ENCODE measurements around the gene PACRGL.

Gene PACRGL

DNA sequence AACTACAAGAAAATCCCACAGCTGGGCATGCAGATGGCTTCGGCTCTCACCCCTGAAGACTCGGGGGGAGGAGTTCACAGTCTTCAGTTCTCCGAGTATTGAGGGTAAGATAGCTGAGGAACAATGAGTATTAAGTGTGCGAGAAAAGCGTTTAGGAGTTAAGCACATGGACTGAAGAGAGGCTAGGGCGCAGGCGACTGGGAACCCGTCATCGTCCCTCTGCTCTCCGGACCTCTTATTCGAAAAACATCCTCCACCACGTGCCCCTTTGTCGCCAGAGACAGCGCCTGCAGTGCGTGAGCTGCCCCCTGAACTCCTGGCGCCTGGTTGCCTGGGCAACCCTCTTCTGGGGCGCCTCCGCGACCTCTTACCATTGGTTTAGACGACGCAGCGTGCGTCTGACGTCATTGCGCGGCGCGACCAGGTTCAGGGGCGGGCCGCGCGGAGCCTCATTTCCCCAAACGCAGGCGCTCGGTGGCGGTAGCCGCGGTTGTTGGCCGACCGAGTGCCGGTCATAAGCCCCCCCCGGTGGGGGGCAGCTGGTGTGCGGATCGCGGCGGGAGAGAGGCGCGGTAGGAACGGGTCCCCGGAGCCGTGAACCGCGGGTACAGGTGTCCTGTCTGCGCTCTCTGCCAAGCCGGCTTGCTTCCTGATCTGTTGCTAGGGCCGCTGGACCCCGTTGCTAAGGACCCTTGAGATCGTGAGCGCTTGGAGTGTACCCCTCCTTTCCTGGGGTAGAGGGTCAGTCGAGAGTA lies at the start of gene PACRGL:
Gene PACRGL, plus strand, starts transcription at position 452 of the 755 bp plus-strand sequence. CDS start 4,024 bp downstream, outside the sequence.
- peak; percentile 91 to 92 for DNase-seq

DNA sequence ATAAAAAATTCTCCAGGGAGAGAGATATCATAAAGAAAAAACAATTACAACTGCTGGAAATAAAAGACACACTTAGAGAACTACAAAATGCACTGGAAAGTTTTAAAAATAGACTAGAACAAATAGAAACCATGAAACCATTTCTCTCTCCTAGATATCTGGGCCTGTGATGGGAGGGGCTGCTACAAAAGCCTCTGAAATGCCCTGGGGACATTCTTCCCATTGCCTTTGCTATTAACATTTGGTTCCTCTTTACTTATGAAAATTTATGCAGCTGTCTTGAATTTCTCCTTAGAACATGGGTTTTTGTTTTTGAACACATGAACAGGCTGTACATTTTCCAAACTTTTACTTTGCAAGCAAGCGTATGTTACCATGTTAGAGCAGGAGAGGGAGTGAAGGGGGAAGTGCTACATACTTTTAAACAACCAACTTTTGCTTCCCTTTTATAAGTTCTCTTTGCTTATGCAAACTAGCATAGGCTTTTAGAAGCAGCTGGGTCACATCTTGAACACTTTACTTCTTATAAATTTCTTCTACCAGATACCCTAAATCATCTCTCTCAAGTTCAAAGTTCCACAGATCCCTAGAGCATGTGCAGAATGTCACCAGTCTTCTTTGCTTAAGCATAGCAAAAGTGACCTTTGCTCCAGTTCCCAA lies 47.9 kb upstream of the PACRGL start:
- no peak for DNase-seq

DNA sequence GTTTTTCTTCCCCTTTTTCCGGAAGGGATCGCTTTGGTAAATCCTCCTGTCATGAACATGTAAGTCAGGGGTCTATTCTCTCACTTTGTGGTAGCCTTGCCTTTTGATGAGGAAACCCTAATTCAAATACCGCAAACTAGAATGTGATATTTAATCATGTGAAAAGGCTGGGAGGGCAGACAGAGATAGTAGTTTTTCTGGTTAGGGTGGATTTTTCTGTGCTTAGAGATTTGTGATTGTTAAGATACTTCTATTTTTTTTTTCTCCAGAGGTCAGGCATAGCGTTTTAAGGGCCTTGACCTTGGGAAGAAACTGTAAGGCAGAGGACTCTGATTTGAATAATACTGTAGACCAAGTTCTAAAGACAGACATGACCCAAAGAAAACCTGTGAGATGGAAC lies 41.8 kb upstream of the PACRGL start:
- no peak for DNase-seq

DNA sequence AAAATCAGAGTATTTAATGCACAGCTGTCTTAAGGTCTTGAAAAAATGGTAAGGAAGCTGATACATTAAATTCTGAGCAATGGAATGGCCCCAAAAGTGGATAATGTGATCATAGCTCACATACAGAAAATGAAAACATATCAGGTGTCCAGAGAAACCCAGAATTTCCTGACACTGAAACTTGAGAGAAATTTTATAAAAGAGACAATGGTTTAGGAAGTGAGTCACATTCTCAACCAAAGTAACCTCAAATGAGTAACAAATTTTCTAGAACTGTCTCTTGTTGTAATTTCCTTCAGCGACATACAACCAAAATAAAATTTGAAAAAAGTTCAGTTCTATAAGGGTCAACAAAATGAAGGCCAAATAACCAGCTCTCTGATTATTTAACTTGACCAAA lies 37.4 kb upstream of the PACRGL start:
- no peak for DNase-seq

DNA sequence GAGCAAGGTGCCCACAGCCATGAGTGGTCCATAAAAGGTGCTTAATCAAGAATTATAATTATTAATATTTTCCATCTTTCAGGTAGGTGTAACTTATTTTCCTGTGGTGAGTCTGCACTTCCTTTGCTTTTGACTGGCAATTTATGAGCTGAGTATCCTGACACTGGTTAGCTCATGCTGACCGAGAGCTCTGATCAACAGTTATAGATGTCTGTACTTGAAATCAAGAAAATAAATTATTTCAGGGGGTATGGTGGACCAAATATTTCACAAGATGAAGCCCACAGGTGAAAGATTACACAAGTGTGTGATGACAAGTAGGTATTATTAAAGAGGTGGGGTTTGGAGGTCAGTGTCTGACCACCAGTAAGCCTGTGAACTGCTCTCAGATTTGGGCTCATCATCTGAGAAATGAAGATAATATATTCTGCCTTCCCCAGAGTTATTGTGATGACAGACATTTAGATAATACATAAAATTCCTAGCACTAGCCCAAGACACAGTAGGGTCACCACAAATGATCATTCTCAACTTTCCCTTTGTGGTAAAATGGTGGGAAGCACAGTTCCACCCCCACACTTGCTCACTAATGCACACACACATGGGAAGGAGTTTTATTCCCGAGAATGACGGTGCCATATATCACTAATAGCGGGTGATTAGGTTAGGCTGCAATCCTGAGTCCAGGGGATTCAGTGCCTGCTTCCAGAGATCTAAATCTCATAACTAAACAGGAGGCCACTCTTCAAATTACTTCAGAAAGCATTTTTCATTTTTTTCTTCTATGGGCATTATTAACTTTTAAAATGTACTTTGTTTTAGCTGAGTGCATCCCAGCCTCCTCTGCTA lies 34.0 kb upstream of the PACRGL start:
- no peak for DNase-seq

DNA sequence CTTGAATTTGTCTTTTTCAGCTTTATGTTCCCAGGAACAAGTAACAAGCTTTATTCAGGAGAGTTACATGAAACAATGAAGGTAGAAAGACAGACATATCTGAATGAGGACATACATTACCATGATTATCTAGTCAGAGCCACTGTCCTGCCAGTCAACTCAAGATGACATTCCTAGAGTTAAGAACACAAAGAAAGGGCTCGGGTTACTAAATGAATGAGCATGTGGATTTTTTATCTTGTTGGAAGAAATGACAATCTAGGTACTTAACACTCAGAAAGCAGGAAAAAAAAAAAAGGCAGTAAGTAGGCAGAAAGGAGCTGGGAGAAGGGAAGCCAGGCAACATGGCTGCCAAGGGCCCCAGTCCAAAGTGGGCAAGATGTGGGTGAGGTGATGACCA lies 28.0 kb upstream of the PACRGL start:
- DNase-seq = no peak

DNA sequence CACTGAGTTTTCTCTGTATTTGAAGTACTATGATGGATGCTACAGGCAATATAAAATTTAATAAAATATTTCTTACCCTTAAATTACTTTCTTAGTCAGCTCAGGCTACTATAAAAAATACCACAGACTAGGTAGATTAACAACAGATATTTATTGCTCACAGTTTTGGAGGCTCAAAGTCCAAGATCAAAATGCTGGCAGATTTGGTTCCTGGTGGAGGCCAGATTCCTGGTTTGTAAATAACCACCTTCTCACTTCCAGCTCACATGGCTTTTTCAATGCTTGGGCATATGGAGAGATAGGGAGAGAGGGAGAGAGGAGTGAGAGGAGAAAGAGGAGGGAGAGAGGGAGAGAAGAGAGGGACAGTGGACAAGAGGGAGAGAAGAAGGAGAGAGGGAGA lies 24.5 kb upstream of the PACRGL start:
- no peak for DNase-seq

DNA sequence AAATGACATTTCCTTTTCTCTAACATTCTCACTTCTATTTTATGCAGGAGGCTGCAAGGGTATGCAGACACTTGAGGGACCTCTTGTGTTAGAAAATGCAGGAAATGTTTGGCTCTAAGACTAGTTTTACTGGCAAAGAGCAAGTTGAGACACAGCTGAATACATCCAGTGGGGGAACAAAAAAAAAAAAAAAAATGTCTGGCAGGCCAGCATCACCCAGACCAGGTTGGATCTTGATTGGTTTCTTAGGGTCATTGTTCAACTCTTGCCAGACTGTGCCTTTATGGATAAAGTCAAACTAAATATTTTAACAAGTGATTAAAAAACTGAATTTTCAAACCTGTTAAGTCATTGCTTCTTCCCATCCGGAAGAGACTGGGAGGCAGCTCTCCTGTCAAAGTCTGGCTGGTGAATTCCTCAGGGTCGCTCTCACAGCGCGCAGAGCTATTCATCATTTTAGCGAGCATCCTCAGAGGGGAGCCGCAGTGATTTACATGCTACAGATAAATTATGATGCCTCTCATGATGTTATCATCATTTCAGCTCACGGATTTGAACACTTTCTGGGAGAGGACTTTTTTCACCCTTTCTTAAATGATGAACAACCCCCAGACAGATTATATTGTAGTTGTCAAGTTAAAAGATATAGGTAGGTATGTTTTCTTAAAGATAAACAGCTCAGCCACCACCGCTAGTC lies 23.6 kb upstream of the PACRGL start:
- no peak for DNase-seq

DNA sequence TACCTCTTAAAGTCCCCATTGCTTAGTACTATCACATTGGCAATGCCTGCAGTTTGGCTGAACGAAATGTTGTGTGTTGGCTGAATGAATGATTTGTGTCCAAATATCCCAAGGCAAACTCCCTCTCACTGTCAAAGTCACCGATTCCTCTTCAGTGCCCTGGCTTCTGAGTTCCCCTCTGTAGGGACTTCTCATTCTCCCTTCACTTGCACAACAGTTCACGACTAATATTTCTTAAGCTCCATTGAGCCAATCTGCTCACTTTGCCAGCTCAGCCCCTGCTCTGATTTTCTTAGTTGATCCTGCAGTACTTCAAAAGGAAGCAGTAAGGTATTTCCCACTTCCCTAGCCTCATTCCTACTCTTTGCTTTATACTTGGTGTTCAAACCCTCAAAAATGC lies 21.9 kb upstream of the PACRGL start:
- DNase-seq = no peak

DNA sequence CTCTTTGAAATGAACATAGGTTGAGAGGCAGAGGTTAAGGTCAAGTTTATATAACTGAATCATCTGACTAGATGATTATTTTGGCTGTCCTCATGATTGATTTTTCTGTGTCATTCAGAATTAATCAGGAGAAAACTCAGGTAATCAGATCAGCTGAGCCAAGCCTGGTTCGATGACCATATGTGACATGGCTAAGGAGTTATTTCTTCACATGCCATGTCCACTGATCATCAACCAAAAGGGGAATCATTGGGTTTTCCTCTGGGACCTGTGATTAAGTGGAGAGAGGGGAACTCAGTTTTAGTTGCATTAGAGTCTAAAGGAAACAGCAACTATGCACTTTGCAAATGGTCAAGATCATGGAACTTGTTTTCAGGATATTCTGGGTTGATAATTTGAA lies 20.3 kb upstream of the PACRGL start:
- DNase-seq = no peak

DNA sequence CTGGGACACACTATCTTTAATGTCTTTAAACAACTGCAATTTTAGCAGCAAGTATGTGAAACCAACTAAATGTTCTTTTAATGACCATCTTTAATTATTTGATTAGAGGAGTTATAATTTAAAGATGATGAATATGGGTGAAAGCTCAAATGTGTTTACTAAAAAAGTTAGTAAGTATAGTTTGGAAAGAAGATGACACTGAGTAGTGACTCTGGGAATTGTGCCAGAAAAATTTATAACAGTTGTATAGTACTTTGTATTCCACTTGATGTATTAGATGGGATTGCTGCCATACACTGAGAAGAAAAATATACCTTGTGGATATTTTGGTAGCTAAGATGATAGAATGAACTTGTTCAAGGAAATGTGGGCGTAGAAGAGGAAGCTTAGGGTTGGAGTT lies 19.5 kb upstream of the PACRGL start:
- no peak for DNase-seq

DNA sequence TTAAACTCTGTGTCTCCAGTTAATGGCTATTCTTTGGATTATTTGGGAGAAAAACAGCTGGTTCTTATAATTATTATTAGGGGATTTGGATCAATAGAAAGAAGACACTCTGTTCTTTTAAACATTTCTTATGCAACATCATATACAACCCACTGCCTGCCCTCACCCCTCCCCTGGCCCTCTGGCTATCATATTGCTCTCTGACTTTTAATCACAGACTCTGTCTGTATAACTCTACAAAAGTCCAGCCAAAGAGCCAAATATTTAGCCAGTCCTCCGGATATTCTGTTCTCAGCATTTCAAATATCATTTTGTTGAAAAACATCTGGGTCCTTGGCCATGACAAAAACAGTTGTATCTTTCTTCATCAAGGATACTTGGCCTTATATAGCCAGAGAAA lies 19.0 kb upstream of the PACRGL start:
- DNase-seq = no peak

DNA sequence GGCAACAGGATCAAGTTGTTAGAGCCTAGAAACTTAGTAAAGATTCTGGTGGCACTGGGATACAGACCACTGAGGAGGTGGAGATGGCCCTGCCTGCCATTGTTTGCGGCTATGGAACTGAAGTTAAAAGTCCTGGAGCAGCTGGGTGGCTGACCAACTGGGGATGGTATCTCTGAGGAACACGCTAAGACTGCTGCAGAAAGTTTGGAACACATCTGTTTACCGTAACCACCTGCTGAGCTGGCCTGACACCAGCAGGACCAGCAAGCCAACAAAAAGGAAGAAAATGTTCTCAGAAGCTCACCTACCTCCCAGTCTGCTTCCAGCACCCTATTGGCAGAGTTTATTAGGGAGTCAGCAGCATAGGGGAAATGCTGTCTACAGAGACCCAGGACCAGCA lies 17.4 kb upstream of the PACRGL start:
- no peak for DNase-seq

DNA sequence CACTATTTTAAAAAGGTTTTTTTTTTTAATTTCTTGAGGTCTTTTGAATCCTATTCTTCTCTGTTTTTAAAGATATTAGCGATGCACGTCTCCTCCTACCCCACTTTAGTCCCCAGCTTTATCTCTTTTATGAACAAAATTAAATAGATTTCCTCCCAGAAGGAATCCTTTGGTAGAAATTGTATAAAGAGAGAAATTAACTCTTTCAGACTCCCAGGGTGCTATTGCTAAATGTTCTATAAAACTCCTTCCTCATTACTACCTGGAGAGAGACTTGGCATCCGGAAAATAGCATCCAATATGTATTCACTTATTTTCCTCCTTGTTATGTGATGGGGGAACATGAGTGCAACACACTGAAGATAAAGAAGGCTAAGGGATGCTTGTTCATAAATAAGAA lies 16.5 kb upstream of the PACRGL start:
- no peak for DNase-seq

DNA sequence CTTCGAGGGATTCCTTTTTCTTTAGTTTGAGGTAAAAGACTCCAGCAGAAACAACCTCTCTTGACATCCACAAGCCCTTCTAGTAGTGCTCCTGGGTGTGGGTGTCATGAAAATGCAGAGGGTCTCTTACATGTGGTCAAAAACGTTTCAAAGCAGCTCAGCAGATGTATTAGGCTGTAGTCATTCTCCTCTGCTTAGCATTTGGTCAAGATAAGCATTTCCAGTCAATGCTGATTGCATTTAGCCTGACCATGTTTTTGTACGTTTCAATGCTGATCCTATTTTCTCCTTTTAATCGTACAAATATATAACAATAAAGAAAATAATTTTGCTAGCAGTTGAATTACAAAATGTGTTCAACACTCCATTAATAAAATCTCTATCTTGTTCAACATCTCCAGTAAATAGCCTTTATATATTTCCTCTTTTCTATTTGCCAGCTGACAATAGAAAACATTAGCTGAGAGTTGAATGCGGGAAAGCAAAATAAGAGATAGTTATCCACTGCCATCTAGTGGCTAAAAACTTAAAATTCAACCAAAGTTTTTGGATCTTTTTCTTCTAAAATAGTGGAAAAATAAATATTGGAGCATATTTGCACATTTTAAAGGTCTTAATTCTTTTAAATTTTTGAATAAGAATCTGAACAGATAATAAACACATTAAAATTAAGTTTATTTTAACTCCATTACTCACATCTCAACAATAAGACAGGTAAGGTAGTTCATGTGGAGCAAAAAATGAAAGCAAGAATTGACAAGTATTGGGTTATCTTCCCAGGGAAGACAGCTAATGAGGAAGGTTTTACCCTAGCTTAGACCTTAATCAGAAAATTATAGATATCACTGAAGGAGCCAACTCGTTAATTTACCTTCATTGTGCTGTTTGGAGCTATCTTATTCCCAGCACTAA lies 15.2 kb upstream of the PACRGL start:
- no peak for DNase-seq

DNA sequence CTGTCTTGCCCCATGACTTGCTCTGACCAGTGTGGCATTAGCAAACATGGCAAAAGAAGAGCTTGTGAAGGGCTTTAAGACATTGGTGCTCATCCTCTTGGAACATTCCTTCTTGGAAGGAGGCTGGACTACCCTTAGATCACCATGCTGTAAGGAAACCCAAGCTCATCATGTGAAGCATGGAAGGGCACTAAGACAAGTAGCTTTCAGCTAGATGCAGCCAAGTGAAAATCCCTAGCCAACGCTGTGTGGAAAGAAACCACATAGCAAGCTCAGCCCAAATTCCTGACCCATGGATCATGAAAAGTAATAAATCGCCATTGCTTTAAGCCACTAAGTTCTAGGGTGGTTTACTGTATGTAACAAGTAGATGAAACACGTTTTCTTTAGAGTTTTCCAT lies 12.4 kb upstream of the PACRGL start:
- DNase-seq = no peak

DNA sequence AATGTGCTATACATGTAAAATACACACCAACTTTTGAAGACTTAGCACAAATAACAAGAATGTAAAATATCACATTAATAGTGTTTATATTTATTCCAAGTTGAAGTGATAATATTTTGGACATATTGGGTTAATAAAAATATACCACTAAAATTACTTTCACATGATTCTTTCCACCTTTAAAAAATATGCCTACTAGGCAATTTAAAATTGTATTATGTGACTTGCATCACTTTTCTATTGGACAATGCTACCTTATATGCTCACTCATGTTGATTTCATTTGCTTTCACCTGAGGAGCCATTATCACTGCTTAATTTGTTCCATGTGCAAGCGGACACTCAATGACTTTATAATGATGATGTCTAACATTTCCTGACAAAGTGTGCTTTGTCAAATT lies 3.4 kb upstream of the PACRGL start:
- no peak for DNase-seq

DNA sequence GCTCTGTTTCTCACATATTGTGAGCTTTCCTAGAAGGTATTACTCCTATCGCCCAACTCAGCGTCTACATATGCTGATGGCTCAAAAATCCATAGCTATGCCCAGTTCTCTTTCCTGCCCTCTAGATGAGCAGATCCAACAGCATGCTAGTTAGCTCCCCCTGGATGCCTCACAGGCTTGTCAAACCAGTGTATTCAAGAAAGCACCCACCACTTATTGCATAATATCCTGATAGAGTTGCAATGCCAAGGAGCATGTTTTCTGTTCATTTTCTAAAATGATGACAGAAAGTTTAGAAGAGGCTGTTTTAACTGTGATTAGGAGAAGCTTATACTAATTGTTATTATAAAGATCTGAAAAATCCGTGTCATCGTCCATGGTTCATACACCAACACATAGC lies 1.9 kb upstream of the PACRGL start:
- no peak for DNase-seq

DNA sequence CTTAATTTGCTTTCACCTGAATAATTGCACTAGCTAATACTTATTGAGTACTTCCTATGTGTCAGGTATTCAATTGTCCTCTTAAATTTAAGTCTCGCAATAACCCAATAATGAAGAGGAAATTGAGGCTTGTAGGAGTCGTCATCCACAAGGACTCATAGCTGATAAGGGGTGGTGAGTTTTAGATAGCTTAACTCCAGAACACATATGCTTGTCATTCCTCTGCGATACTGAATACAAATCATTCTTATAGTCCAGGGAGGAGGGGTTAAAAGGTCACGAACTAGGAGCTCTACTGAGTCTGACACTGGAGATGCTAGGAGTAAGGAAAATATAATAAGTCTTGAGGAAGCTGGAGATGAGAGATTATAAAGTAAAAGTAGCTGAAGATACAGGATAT lies 1.4 kb upstream of the PACRGL start:
- DNase-seq = no peak

DNA sequence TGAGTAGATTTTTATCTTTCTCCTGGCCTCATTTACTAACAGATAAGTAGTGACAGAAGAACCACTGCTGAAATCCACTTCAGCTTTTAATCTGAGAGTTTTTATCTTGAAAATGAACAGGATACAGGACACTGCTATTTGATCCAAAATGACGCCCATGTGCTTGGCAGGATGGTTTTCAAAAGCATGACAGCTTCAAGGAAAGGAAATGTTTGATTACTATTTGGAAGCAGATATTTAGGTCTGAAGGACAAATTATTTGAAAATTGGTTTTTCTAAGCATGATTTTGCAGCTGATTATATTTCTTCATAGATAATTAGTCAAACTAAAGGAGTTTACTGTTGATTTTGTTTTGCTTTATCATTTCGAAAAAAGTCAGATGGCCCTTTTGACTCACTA lies 11.1 kb downstream of the PACRGL start:
- DNase-seq = no peak

DNA sequence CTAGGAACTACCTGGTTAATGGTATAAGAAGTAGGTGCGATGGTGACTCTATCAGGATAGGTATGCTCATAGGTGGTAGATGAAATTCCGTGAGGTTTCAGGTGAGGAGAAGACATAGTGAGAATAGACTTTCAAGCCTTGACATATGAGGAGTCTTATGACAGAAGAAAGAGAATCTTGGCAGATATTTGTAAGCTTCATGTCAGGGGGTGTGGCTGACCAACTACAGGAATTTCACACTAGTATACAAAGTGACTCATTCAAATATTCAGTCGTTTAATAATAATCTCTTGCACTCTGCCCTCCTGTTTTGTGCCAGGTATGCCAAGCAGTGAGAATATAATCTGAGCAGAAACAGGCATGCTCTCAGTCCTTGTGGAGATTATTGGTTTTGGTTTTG lies 22.8 kb downstream of the PACRGL start:
- DNase-seq = no peak

DNA sequence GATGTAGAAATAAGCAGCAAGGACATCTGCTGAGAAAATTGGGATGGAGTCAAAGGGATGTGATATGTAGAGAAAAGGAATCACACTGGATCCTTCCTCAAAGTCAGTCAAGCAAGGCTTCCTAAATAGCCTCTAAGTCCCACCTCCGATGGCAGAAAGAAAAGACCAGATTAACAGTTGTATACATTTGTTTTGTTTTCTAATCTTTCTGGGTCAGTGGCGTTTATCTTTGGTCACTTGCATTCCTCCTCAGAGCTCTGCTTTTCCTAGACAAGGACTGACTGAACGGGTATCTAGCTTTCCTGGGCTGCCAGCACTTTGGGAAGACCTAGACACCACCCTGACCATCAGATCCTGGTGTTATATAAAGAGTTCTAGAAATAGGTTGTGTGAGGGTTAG lies 23.2 kb downstream of the PACRGL start:
- DNase-seq = no peak

Data from activated T-cell treated with anti-CD3 and anti-CD28 coated beads, Interleukin-2, amount 50 U/mL, for 48 hours (primary cell).